T-helper 2 cell (primary cell): ENCODE results near the gene UGT1A6.
"Not testable (repeated sequence)": the region's sequence is repeated elsewhere in the genome, so short reads cannot be mapped to it uniquely, and the experiment has no call there.

ENCODE experiments used
- DNase-seq, 5 experiments: peaks; one replicate each; pipeline versions ENCODE4 v3.0.0 to v3.0.0-alpha.2; 2012 to 2022

UGT1A6 gene

GRCh38 chr2:233736868-233737653 lies 44.4 kb downstream of the UGT1A6 start:
- not testable (repeated sequence) for DNase-seq

GRCh38 chr2:233740870-233741269 lies 48.2 kb downstream of the UGT1A6 start:
- DNase-seq, result no peak

- no peak for DNase-seq
Measured at GRCh38 chr2:233743464-233744259, 51.0 kb downstream of the UGT1A6 start.

- no peak for DNase-seq
Measured at GRCh38 chr2:233745073-233745755, 52.5 kb downstream of the UGT1A6 start.

GRCh38 chr2:233745838-233746237 lies 53.1 kb downstream of the UGT1A6 start:
- DNase-seq, result not testable (repeated sequence)

- DNase-seq, result no peak
Measured at GRCh38 chr2:233746475-233747282, 54.0 kb downstream of the UGT1A6 start.

GRCh38 chr2:233747283-233747544 lies 54.5 kb downstream of the UGT1A6 start:
- no peak for DNase-seq

- not testable (repeated sequence) for DNase-seq
Measured at GRCh38 chr2:233750689-233751088, 58.0 kb downstream of the UGT1A6 start.

GRCh38 chr2:233751212-233752009 lies 58.7 kb downstream of the UGT1A6 start:
- not testable (repeated sequence) for DNase-seq

- no peak for DNase-seq
Measured at GRCh38 chr2:233754872-233755611, 62.4 kb downstream of the UGT1A6 start.

- no peak for DNase-seq
Measured at GRCh38 chr2:233756429-233757081, 63.9 kb downstream of the UGT1A6 start.

- no peak for DNase-seq
Measured at GRCh38 chr2:233758141-233758540, 65.5 kb downstream of the UGT1A6 start.

- no peak for DNase-seq
Measured at GRCh38 chr2:233758849-233759248, 66.2 kb downstream of the UGT1A6 start.

- DNase-seq, result no peak
Measured at GRCh38 chr2:233760043-233760442, 67.4 kb downstream of the UGT1A6 start, which contains the start of gene UGT1A1. Gene UGT1A1 (plus strand): TSS chr2:233760270. CDS start chr2:233760288, 18 bp downstream.

GRCh38 chr2:233761040-233761769 lies 68.5 kb downstream of the UGT1A6 start:
- DNase-seq, result no peak

GRCh38 chr2:233764264-233764663 lies 71.6 kb downstream of the UGT1A6 start:
- no peak for DNase-seq

GRCh38 chr2:233764761-233765160 lies 72.1 kb downstream of the UGT1A6 start:
- DNase-seq, result no peak

GRCh38 chr2:233766416-233766815 lies 73.7 kb downstream of the UGT1A6 start:
- no peak for DNase-seq

GRCh38 chr2:233768076-233768475 lies 75.4 kb downstream of the UGT1A6 start:
- no peak for DNase-seq

- DNase-seq, result no peak
Measured at GRCh38 chr2:233769260-233769659, 76.6 kb downstream of the UGT1A6 start.
